Gastrocnemius medialis (tissue), 4 donors: Measurements from ENCODE around the gene DDX10. TPM values are rescaled to one million over a fixed set of nuclear protein-coding genes. Genes with fewer than 3 reads are reported as not detected.

Source experiments
- ATAC-seq, 2 donors: fragments of 150-250 bp; one replicate each; pipeline ENCODE4 v1.9.1; 2016
- DNase-seq, 2 donors: peaks; one replicate each; pipeline ENCODE4 v3.0.0-alpha.2; 2019
- H3K27ac ChIP-seq, 4 donors: fragments of 200-600 bp; sonication (generic); 1 replicate in 1 of 4; 2 replicates in 3 of 4; pipeline ENCODE4 v1.5.1; 2016 to 2018; ENCODE audit warnings: mild to moderate bottlenecking in 2 of 4, moderate library complexity in 1 of 4
- H3K27me3 ChIP-seq, 3 donors: fragments of 200-600 bp; sonication (generic) in 2 of 3; 1 replicate in 1 of 3; 2 replicates in 2 of 3; pipeline versions ENCODE4 v1.5.1 to v1.6.0; 2016 to 2019; ENCODE audit warnings: mild to moderate bottlenecking in 1 of 3, moderate library complexity in 1 of 3
- H3K36me3 ChIP-seq, 2 donors: fragments of 200-600 bp; sonication (generic) in 1 of 2; one replicate each; pipeline ENCODE4 v1.5.1; 2017 to 2018
- H3K4me1 ChIP-seq, 2 donors: fragments of 200-600 bp; sonication (generic) in 1 of 2; one replicate each; pipeline ENCODE4 v1.5.1; 2016 to 2017; ENCODE audit warnings: mild to moderate bottlenecking in 2 of 2
- H3K4me3 ChIP-seq, 4 donors: fragments of 200-600 bp; sonication (generic) in 3 of 4; 1 replicate in 1 of 4; 2 replicates in 3 of 4; pipeline ENCODE4 v1.5.1; 2016 to 2019; ENCODE audit warnings: mild to moderate bottlenecking in 2 of 4
- H3K9me3 ChIP-seq, 3 donors: fragments of 200-600 bp; sonication (generic) in 2 of 3; 1 replicate in 1 of 3; 2 replicates in 2 of 3; pipeline ENCODE4 v1.5.1; 2016 to 2019
- POLR2A ChIP-seq, 2 donors: fragments of 450-650 bp; IDR thresholded peaks; one replicate each; pipeline ENCODE4 v1.6.1; 2017; ENCODE audit warnings: antibody characterized with exemption in 2 of 2, mild to moderate bottlenecking in 2 of 2, moderate library complexity in 2 of 2
- in situ Hi-C, 4 donors: fragments of 200-750 bp; cut with MboI; loops; one replicate each; pipeline versions ENCODE4 v1.15.0 to v1.8.0; 2017; ENCODE audit warnings: low sequenced_read_pairs in 4 of 4
- intact Hi-C: fragments of 100-400 bp; cut with DNase I; formaldehyde crosslinking; loops from one replicate; pipeline ENCODE4 v1.15.1; 2023; ENCODE audit warnings: low total_unique reads
- total RNA-seq, 4 donors: library from RNA; depleted of rRNA; stranded (reverse); fragments of >200 nt; gene quantifications; one replicate each; pipeline versions ENCODE4 v1.1.0 to v1.2.3, GENCODE V29; 2016
- TF ChIP-seq, protein P1 (sequence below), 5 experiments: fragments of 450-650 bp in 3 of 5; fragments of 200-600 bp in 2 of 5; sonication (generic) in 2 of 5; IDR thresholded peaks in 4 of 5; conservative IDR thresholded peaks in 1 of 5; 1 replicate in 4 of 5; 2 replicates in 1 of 5; pipeline ENCODE4 v1.5.1; 2016 to 2019; ENCODE audit warnings: antibody characterized with exemption in 5 of 5, mild to moderate bottlenecking in 3 of 5, moderate library complexity in 3 of 5

The DDX10 gene
- total RNA-seq, 4 donors from 2014 or later, result 5.0 to 15.0 (median 10.5) TPM

DNA sequence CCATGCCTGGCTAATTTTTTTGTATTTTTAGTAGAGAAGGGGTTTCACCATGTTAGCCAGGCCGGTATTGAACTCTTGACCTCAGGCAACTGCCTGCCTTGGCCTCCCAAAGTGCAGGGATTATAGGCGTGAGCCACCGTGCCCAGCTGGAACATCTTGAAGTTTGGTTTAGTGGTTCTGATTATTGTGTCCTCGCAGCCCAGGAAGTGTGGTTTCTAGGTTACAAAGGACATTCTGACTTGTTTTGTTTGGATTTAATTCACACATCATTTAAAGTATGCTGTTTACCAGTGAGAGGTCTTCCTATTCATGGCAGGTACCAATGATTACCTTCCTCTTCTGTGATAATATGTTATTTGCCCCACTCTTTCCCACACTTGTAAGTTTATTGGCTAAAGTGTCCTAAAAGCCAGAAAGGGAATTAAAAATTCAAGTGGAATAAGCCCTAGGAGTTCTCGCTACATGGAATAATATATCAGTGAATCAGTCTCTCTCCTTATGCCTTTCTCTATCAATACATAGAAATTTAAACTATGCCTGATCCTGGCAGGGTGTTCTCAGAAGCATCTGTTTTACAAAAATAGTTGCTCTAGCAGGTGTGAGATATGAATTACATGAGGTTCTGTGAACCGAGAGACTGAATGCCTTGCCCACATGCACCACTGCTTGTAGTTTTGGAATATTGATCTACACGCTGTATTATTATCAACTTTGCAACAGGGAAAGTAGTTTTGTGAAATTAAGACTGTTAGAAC lies 263.1 kb downstream of the DDX10 start:
- Histone ChIP-seq H3K27me3 (no peaks in the 10 kb centered on the region), H3K4me3 (no peak overlapping the region), H3K36me3 (no peaks in the 10 kb centered on the region), H3K27ac (no peak overlapping the region), H3K9me3 (no peaks in the 10 kb centered on the region), H3K4me1 (peaks cover 9 to 11% of the 10 kb centered on the region in 2 donors)
- in situ Hi-C loops, result no loop called here
- ATAC-seq (no peak), DNase-seq (no peak)
- intact Hi-C loops, result no loop called here
- TF ChIP-seq POLR2A (IDR thresholded peaks at IDR 0.05), result no peak
- TF ChIP-seq, protein P1, sequence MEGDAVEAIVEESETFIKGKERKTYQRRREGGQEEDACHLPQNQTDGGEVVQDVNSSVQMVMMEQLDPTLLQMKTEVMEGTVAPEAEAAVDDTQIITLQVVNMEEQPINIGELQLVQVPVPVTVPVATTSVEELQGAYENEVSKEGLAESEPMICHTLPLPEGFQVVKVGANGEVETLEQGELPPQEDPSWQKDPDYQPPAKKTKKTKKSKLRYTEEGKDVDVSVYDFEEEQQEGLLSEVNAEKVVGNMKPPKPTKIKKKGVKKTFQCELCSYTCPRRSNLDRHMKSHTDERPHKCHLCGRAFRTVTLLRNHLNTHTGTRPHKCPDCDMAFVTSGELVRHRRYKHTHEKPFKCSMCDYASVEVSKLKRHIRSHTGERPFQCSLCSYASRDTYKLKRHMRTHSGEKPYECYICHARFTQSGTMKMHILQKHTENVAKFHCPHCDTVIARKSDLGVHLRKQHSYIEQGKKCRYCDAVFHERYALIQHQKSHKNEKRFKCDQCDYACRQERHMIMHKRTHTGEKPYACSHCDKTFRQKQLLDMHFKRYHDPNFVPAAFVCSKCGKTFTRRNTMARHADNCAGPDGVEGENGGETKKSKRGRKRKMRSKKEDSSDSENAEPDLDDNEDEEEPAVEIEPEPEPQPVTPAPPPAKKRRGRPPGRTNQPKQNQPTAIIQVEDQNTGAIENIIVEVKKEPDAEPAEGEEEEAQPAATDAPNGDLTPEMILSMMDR (IDR thresholded peaks at IDR 0.05 in 4 of 5, conservative IDR thresholded peaks at IDR 0.05 in 1 of 5), result no peak

DNA sequence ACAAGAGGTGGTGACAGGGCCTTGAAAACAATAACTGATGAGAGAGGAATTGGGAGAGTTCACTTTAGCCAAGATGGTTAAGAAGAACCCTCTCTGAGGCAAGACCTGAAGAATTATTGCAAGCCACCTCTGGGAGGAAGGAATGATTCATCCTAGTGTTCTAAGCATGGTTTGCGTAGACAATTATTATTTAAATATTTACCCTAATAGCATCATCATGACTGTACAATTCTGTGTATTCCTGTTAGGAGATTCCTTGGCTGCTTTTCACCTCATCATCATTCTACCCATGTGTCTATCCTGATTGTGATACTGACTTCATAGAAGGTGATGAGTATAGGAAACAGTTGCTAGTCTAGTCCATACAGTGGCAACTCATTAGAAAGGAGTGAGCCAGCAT lies 264.4 kb downstream of the DDX10 start:
- DNase-seq, result no peak
- Histone ChIP-seq H3K4me3 (no peak overlapping the region), H3K27ac (no peak overlapping the region), H3K9me3 (no peaks in the 10 kb centered on the region), H3K36me3 (no peaks in the 10 kb centered on the region), H3K27me3 (no peaks in the 10 kb centered on the region), H3K4me1 (peaks cover 9 to 11% of the 10 kb centered on the region in 2 donors)
- no peak for TF ChIP-seq POLR2A (IDR thresholded peaks at IDR 0.05)
- TF ChIP-seq, protein P1 (IDR thresholded peaks at IDR 0.05 in 4 of 5, conservative IDR thresholded peaks at IDR 0.05 in 1 of 5), result no peak
- in situ Hi-C loops, result no loop called here
- intact Hi-C loops, result no loop called here
- no peak for ATAC-seq

DNA sequence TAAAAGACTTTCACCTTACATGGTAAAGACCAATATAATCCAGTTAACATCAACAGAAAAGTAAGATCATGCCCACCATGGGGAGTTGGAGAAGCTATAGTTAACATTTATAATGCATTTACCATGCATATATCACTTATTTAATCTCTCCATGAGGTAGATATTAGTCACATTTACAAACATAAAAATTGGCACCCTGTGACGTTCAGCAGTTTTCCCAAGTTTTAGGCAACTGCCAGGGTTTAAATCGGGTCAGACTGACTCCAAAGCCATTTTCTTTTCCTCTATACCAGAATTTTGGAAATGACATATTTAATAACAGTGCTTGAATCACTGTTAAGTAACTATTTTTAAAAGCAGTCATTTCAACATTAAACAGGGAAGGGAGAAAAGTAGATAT lies 266.3 kb downstream of the DDX10 start:
- ATAC-seq, result no peak
- in situ Hi-C loops, result no loop called here
- H3K27me3 ChIP-seq, result no peaks in the 10 kb centered on the region
- no peak overlapping the region for H3K4me3 ChIP-seq
- TF ChIP-seq POLR2A (IDR thresholded peaks at IDR 0.05), result no peak
- DNase-seq, result no peak
- intact Hi-C loops, result no loop called here
- no peak overlapping the region for H3K27ac ChIP-seq
- peaks cover 9 to 11% of the 10 kb centered on the region in 2 donors for H3K4me1 ChIP-seq
- no peaks in the 10 kb centered on the region for H3K9me3 ChIP-seq
- no peaks in the 10 kb centered on the region for H3K36me3 ChIP-seq

DNA sequence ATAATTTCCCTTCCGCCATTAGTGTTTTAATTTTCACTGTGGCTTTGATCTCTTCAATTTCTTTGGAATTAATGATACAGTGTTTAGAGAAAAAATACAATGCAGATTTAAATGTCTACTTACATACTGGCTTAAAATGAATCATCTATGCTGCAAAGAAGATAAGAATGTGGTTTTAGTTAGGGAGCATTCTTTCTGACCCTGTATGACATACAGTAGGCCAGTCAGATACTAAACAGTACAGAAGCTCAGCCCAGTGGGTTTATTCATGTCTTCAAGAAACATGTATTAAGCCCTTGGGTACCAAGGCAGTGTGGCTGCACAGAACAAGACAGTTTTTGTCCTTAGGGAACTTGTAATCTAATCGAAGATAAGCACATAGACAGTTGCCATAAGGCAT lies 268.8 kb downstream of the DDX10 start:
- no peaks in the 10 kb centered on the region for H3K4me1 ChIP-seq
- no peaks in the 10 kb centered on the region for H3K36me3 ChIP-seq
- no peaks in the 10 kb centered on the region for H3K27me3 ChIP-seq
- in situ Hi-C loops, result no loop called here
- intact Hi-C loops, result no loop called here
- ATAC-seq, result no peak
- TF ChIP-seq, protein P1 (IDR thresholded peaks at IDR 0.05 in 4 of 5, conservative IDR thresholded peaks at IDR 0.05 in 1 of 5), result no peak
- TF ChIP-seq POLR2A (IDR thresholded peaks at IDR 0.05), result no peak
- no peaks in the 10 kb centered on the region for H3K9me3 ChIP-seq
- H3K27ac ChIP-seq, result no peak overlapping the region
- DNase-seq, result no peak
- no peak overlapping the region for H3K4me3 ChIP-seq

DNA sequence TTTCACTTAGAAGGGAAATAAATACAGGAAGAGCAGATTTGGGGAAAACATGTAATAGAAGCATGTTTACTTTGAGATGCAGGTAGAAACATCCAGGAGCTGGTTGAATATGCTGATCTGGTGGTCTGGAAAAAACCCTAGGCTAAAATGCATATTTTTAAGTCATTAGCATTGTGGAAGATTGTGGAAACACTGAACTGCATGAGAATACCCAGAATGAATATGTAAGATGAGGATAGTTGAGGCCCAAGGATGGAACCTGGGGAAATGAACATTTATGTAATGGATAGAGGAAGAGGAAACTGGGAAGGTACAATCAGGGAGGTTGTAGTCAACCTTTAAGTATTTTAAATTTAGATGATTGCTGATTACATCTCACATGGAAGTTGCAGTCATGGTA lies 269.4 kb downstream of the DDX10 start:
- no peak for TF ChIP-seq POLR2A (IDR thresholded peaks at IDR 0.05)
- TF ChIP-seq, protein P1 (IDR thresholded peaks at IDR 0.05 in 4 of 5, conservative IDR thresholded peaks at IDR 0.05 in 1 of 5), result no peak
- DNase-seq (no peak), ATAC-seq (no peak)
- Histone ChIP-seq H3K36me3 (no peaks in the 10 kb centered on the region), H3K4me3 (no peak overlapping the region), H3K9me3 (no peaks in the 10 kb centered on the region), H3K4me1 (no peaks in the 10 kb centered on the region), H3K27ac (no peak overlapping the region), H3K27me3 (no peaks in the 10 kb centered on the region)
- in situ Hi-C loops, result no loop called here
- intact Hi-C loops, result no loop called here
